Panc1 (cell line): ENCODE results near the gene LINGO4. TPM values are rescaled to one million over a fixed set of nuclear protein-coding genes. Genes with fewer than 3 reads are reported as not detected.

Experiments used
- ATAC-seq: fragments of 200-7000 bp; cut with Tn5 transposase; 2 replicates; pipeline ENCODE4 v1.9.1; 2020; ENCODE audit warnings: mild to moderate bottlenecking, moderate library complexity
- BruUV-seq: library from RNA; stranded (reverse); fragments of 400-500 nt; replicated peaks from 2 replicates; lab custom pipeline; 2021; lab: Mats Ljungman, UMichigan
- CTCF ChIA-PET: fragments of 300-600 bp; sonication (Branson Sonifier 250); formaldehyde crosslinking; loops from one replicate; lab custom pipeline; 2022; ENCODE audit warnings: antibody characterized with exemption; lab: Charles Lee
- POLR2A ChIA-PET: fragments of 300-600 bp; sonication (Branson Sonifier 250); formaldehyde crosslinking; loops from one replicate; lab custom pipeline; 2022; ENCODE audit warnings: antibody characterized with exemption; lab: Charles Lee
- DNase-seq: peaks from one replicate; pipeline ENCODE4 v3.0.0-alpha.2; 2010; ENCODE audit warnings: low read depth, low spot score
- H3K27ac ChIP-seq: 2 replicates; pipeline ENCODE4 v1.5.1; 2011; ENCODE audit warnings: mild to moderate bottlenecking, low read length, inconsistent platforms
- H3K27me3 ChIP-seq: fragments of 200-500 bp; sonication (Bioruptor generic); 2 replicates; pipeline ENCODE4 v1.6.0; 2014; ENCODE audit warnings: low read length, inconsistent platforms; ENCODE audit not compliant: control insufficient read depth, insufficient read depth
- H3K36me3 ChIP-seq: fragments of 200-500 bp; sonication (Bioruptor generic); 2 replicates; pipeline ENCODE4 v1.5.1; 2014; ENCODE audit warnings: inconsistent platforms, mild to moderate bottlenecking, low read length, moderate library complexity; ENCODE audit not compliant: control insufficient read depth, insufficient read depth
- H3K4me1 ChIP-seq: 2 replicates; pipeline ENCODE4 v1.5.1; 2011; ENCODE audit warnings: inconsistent platforms, mild to moderate bottlenecking, low read length, moderate library complexity; ENCODE audit not compliant: control insufficient read depth, insufficient read depth
- H3K4me3 ChIP-seq, 2 experiments: 2 replicates each; pipeline ENCODE4 v1.5.1; 2011 to 2012; ENCODE audit warnings: low read depth in 2 of 2, low read length in 2 of 2, mild to moderate bottlenecking in 2 of 2, inconsistent platforms in 1 of 2, moderate library complexity in 1 of 2
- H3K9me3 ChIP-seq: fragments of 200-500 bp; sonication (Bioruptor generic); 2 replicates; pipeline ENCODE4 v1.5.1; 2014; ENCODE audit warnings: low read depth, mild to moderate bottlenecking, inconsistent platforms, low read length, moderate library complexity; ENCODE audit not compliant: control insufficient read depth, insufficient read depth
- POLR2AphosphoS5 ChIP-seq: IDR thresholded peaks from 2 replicates; pipeline ENCODE4 v1.6.1; 2012; ENCODE audit warnings: mild to moderate bottlenecking, low read depth, low read length, moderate library complexity
- SIN3A ChIP-seq: IDR thresholded peaks from 2 replicates; pipeline ENCODE4 v1.6.1; 2012; ENCODE audit warnings: low read depth, mild to moderate bottlenecking, low read length, moderate library complexity, borderline replicate concordance; ENCODE audit not compliant: insufficient read depth
- TCF7L2 ChIP-seq: IDR thresholded peaks from 2 replicates; pipeline ENCODE4 v1.6.1; 2011; ENCODE audit warnings: mild to moderate bottlenecking, low read depth, low read length, inconsistent platforms
- in situ Hi-C: cut with HindIII; loops from 2 replicates; pipeline ENCODE4 v1.10.0; 2016; ENCODE audit warnings: low sequenced_read_pairs, low pct_unique_long_range_greater_than_20kb
- intact Hi-C: fragments of 100-400 bp; cut with micrococcal nuclease; formaldehyde crosslinking; loops from one replicate; pipeline ENCODE4 v1.10.0; 2022; ENCODE audit not compliant: unreplicated experiment
- total RNA-seq: library from RNA; stranded (reverse); gene quantifications from one replicate; pipeline ENCODE4 v1.2.1, GENCODE V29; 2021; ENCODE audit not compliant: unreplicated experiment
- TF ChIP-seq, protein P1 (sequence below), 2 experiments: IDR thresholded peaks; 2 replicates each; pipeline ENCODE4 v1.6.1; 2011 to 2012; ENCODE audit warnings: low read depth in 2 of 2, control low read depth in 1 of 2, low read length in 1 of 2, mild to moderate bottlenecking in 1 of 2, moderate library complexity in 1 of 2; ENCODE audit not compliant: insufficient read depth in 1 of 2
- TF ChIP-seq, protein P2 (sequence below): fragments of 450-650 bp; IDR thresholded peaks from 2 replicates; pipeline ENCODE4 v1.5.1; 2017; ENCODE audit warnings: mild to moderate bottlenecking

Gene LINGO4
- total RNA-seq, 1 experiment from 2014 or later: not detected

DNA sequence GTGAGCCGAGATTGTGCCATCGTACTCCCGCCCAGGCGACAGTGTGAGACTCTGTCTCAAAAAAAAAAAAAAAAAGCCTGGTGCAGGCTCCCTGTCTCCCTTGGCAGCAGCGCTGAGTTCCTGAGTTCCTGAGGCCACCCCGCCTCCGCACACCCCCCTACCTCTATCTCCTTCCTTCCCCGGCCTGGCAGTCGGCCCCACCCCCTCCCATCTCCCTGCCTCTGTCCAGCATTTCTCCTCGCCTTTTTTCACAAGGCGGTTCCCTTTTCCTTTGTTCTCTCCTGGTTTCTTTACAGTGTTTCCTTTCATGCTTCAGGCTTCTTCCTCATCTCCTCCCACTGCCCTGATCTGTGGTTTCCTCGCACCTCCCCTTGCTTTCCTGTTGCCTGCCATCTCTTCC is 23.7 kb upstream of the LINGO4 start:
- Histone ChIP-seq H3K27ac (no peak overlapping the region), H3K9me3 (no peaks in the 10 kb centered on the region), H3K4me3 (no peak overlapping the region), H3K4me1 (peaks cover 10% of the 10 kb centered on the region; the same call in 1 of the 2 replicates), H3K27me3 (no peaks in the 10 kb centered on the region), H3K36me3 (no peaks in the 10 kb centered on the region)
- DNase-seq (no peak), ATAC-seq (no peak)
- CTCF ChIA-PET: interaction anchor here (0.7 kb wide), 1 partner anchor 213 kb away, joined by 5 read pairs; no protein-coding TSS in a partner anchor
- intact Hi-C loops: no loop called here
- BruUV-seq: no TSS peak
- TF ChIP-seq POLR2AphosphoS5: no peak
- TF ChIP-seq, protein P1, sequence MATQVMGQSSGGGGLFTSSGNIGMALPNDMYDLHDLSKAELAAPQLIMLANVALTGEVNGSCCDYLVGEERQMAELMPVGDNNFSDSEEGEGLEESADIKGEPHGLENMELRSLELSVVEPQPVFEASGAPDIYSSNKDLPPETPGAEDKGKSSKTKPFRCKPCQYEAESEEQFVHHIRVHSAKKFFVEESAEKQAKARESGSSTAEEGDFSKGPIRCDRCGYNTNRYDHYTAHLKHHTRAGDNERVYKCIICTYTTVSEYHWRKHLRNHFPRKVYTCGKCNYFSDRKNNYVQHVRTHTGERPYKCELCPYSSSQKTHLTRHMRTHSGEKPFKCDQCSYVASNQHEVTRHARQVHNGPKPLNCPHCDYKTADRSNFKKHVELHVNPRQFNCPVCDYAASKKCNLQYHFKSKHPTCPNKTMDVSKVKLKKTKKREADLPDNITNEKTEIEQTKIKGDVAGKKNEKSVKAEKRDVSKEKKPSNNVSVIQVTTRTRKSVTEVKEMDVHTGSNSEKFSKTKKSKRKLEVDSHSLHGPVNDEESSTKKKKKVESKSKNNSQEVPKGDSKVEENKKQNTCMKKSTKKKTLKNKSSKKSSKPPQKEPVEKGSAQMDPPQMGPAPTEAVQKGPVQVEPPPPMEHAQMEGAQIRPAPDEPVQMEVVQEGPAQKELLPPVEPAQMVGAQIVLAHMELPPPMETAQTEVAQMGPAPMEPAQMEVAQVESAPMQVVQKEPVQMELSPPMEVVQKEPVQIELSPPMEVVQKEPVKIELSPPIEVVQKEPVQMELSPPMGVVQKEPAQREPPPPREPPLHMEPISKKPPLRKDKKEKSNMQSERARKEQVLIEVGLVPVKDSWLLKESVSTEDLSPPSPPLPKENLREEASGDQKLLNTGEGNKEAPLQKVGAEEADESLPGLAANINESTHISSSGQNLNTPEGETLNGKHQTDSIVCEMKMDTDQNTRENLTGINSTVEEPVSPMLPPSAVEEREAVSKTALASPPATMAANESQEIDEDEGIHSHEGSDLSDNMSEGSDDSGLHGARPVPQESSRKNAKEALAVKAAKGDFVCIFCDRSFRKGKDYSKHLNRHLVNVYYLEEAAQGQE (IDR thresholded peaks at IDR 0.05; ENCODE audit: insufficient read depth in 1 of 2, low read depth in 2 of 2, low read length in 1 of 2): peak; percentile 72 to 73
- POLR2A ChIA-PET: no interaction called here
- in situ Hi-C loops: no loop called here

DNA sequence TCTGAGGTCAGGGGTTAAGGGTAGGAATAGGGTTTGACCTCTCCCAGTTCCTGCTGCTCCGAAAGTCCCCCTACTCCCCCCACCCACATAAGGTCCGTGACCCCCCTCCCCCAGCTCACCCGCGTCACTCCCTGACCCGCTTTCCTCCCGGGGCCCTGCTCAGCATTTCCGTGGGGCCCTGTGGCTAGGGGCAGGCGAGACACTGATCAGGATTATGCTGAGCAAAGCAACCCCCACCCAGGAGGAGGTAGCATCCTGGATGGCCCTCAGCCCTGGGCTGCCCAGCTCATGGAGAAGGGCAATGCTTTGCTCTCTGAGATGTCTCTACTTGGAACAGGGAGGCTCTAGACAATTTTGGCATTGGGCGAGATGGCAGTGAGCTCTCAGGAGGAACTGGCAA is 22.6 kb upstream of the LINGO4 start:
- H3K4me1 ChIP-seq: peaks cover 10% of the 10 kb centered on the region; the same call in 1 of the 2 replicates
- H3K4me3 ChIP-seq: no peak overlapping the region
- H3K27ac ChIP-seq: no peak overlapping the region
- intact Hi-C loops (no loop called here), in situ Hi-C loops (no loop called here)
- H3K9me3 ChIP-seq: no peaks in the 10 kb centered on the region
- ATAC-seq (no peak), DNase-seq (no peak)
- POLR2A ChIA-PET: no interaction called here
- H3K27me3 ChIP-seq: no peaks in the 10 kb centered on the region
- H3K36me3 ChIP-seq: no peaks in the 10 kb centered on the region
- no TSS peak for BruUV-seq
- CTCF ChIA-PET: no interaction called here
- TF ChIP-seq, protein P1 (IDR thresholded peaks at IDR 0.05; ENCODE audit: insufficient read depth in 1 of 2, low read depth in 2 of 2, low read length in 1 of 2): no peak
- TF ChIP-seq SIN3A (no peak), POLR2AphosphoS5 (no peak), TCF7L2 (no peak)
- TF ChIP-seq, protein P2, sequence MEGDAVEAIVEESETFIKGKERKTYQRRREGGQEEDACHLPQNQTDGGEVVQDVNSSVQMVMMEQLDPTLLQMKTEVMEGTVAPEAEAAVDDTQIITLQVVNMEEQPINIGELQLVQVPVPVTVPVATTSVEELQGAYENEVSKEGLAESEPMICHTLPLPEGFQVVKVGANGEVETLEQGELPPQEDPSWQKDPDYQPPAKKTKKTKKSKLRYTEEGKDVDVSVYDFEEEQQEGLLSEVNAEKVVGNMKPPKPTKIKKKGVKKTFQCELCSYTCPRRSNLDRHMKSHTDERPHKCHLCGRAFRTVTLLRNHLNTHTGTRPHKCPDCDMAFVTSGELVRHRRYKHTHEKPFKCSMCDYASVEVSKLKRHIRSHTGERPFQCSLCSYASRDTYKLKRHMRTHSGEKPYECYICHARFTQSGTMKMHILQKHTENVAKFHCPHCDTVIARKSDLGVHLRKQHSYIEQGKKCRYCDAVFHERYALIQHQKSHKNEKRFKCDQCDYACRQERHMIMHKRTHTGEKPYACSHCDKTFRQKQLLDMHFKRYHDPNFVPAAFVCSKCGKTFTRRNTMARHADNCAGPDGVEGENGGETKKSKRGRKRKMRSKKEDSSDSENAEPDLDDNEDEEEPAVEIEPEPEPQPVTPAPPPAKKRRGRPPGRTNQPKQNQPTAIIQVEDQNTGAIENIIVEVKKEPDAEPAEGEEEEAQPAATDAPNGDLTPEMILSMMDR: no peak
